HG02840 (cell line): ENCODE results near the gene RSPO4.

Experiments
- ATAC-seq: cut with Tn5 transposase; IDR thresholded peaks from one replicate; pipeline ENCODE4 v1.9.1; 2021; ENCODE audit warnings: mild to moderate bottlenecking, moderate library complexity, moderate number of reproducible peaks; ENCODE audit not compliant: unreplicated experiment, low FRiP score

Gene RSPO4

GRCh38 chr20:911882-912600 lies 90.1 kb downstream of the RSPO4 start:
- ATAC-seq: no peak

- ATAC-seq: no peak
These were observed 91.0 kb downstream of the RSPO4 start for GRCh38 chr20:910870-911770.

GRCh38 chr20:910132-910869 lies 91.8 kb downstream of the RSPO4 start:
- no peak for ATAC-seq

GRCh38 chr20:909641-910040 lies 92.5 kb downstream of the RSPO4 start:
- no peak for ATAC-seq
